K562 (cell line): Measurements from ENCODE around the gene GAMT. TPM values are rescaled to one million over a fixed set of nuclear protein-coding genes. Genes with fewer than 3 reads are reported as not detected.

Experiments
- DACH1 ChIP-seq: fragments of 450-650 bp; IDR thresholded peaks from 2 replicates; pipeline ENCODE4 v1.6.1; 2018; ENCODE audit not compliant: partially characterized antibody
- FOXA3 ChIP-seq, 2 experiments: fragments of 450-650 bp in 1 of 2; sonication (generic) in 1 of 2; formaldehyde crosslinking; IDR thresholded peaks in 1 of 2; conservative IDR thresholded peaks in 1 of 2; 2 replicates each; pipeline versions ENCODE4 v1.4.0 to v1.8.0; 2020 to 2022; ENCODE audit warnings: mild to moderate bottlenecking in 2 of 2, missing genetic modification reagents in 1 of 2
- GABPA ChIP-seq: fragments of 200-800 bp; sonication (Bioruptor generic); conservative IDR thresholded peaks from 2 replicates; pipeline ENCODE4 v1.6.1; 2016; ENCODE audit warnings: low read depth, missing genetic modification characterization, missing compliant biosample characterization
- LARP7 ChIP-seq: fragments of 450-650 bp; IDR thresholded peaks from 2 replicates; pipeline ENCODE4 v1.6.1; 2016
- OTX1 ChIP-seq: fragments of 450-650 bp; formaldehyde crosslinking; IDR thresholded peaks from 2 replicates; pipeline ENCODE4 v1.4.0; 2022; ENCODE audit warnings: mild to moderate bottlenecking
- PHF20 ChIP-seq: fragments of 450-650 bp; IDR thresholded peaks from 2 replicates; pipeline ENCODE4 v1.6.1; 2018; ENCODE audit not compliant: partially characterized antibody
- RBFOX2 ChIP-seq: fragments of 200-400 bp; formaldehyde crosslinking; IDR thresholded peaks from 2 replicates; pipeline ENCODE4 v1.6.1; 2017; ENCODE audit warnings: low read depth, mild to moderate bottlenecking, low read length, moderate library complexity
- SAFB ChIP-seq: fragments of 200-400 bp; formaldehyde crosslinking; IDR thresholded peaks from 2 replicates; pipeline ENCODE4 v1.6.1; 2017; ENCODE audit warnings: low read depth, low read length, borderline replicate concordance
- SMARCA5 ChIP-seq: fragments of 450-650 bp; IDR thresholded peaks from 2 replicates; pipeline ENCODE4 v1.6.1; 2016
- SP2 ChIP-seq: IDR thresholded peaks from 2 replicates; pipeline ENCODE4 v1.6.1; 2011; ENCODE audit warnings: mild to moderate bottlenecking, low read depth, low read length, moderate library complexity; ENCODE audit not compliant: poor library complexity, severe bottlenecking; ENCODE audit errors: extremely low read depth
- ZFX ChIP-seq: sonication (generic); formaldehyde crosslinking; IDR thresholded peaks from 2 replicates; pipeline ENCODE4 v1.8.0; 2022; ENCODE audit warnings: mild to moderate bottlenecking, missing genetic modification reagents, moderate library complexity
- ZNF3 ChIP-seq: fragments of 250-450 bp; sonication (Bioruptor Pico); IDR thresholded peaks from 2 replicates; pipeline ENCODE4 v1.5.0; 2021; ENCODE audit warnings: mild to moderate bottlenecking, moderate library complexity
- ZNF431 ChIP-seq: sonication (generic); formaldehyde crosslinking; IDR thresholded peaks from 2 replicates; pipeline ENCODE4 v1.8.0; 2022; ENCODE audit warnings: mild to moderate bottlenecking, missing genetic modification reagents
- ZNF586 ChIP-seq: fragments of 450-650 bp; formaldehyde crosslinking; conservative IDR thresholded peaks from 2 replicates; pipeline ENCODE4 v1.4.0; 2020; ENCODE audit warnings: mild to moderate bottlenecking, moderate library complexity
- ZNF707 ChIP-seq: fragments of 250-450 bp; sonication (Bioruptor Pico); conservative IDR thresholded peaks from 2 replicates; pipeline ENCODE4 v1.8.0; 2022; ENCODE audit warnings: inconsistent platforms, mild to moderate bottlenecking, moderate library complexity
- polyA plus RNA-seq, 8 experiments: library from polyadenylated mRNA; depleted of rRNA in 4 of 8; stranded (reverse) in 5 of 8; unstranded in 3 of 8; fragments of >200 nt; fragmentation: Nextera tagmentation in 2 of 8; fragmentation: Illumina TruSeq in 1 of 8; extraction: Ambion mirVana in 2 of 8; extraction: Trizol in 1 of 8; gene quantifications; 2 replicates each; pipeline versions ENCODE4 v1.2.1 to v1.2.3, GENCODE V29; 2011 to 2014; ENCODE audit warnings: inconsistent platforms in 1 of 8, missing spikeins in 1 of 8
- total RNA-seq, 7 experiments: library from RNA; depleted of rRNA in 6 of 7; stranded (reverse); fragments of >200 nt in 6 of 7; fragmentation: Illumina TruSeq in 2 of 7; extraction: Trizol in 2 of 7; gene quantifications; 2 replicates each; pipeline versions ENCODE4 v1.2.1 to v1.2.3, GENCODE V29; 2011 to 2021; ENCODE audit warnings: low replicate concordance in 1 of 7
- TF ChIP-seq, protein P1 (sequence below): fragments of 250-450 bp; sonication (Bioruptor Pico); IDR thresholded peaks from 2 replicates; pipeline ENCODE4 v1.5.0; 2022; ENCODE audit warnings: mild to moderate bottlenecking
- TF ChIP-seq, protein P2 (sequence below): sonication (generic); formaldehyde crosslinking; IDR thresholded peaks from 2 replicates; pipeline ENCODE4 v1.8.1; 2023; ENCODE audit warnings: mild to moderate bottlenecking, missing genetic modification reagents
- TF ChIP-seq, protein P3 (sequence below): fragments of 250-450 bp; sonication (Bioruptor Pico); IDR thresholded peaks from 2 replicates; pipeline ENCODE4 v1.5.0; 2021; ENCODE audit warnings: mild to moderate bottlenecking, borderline replicate concordance
- TF ChIP-seq, protein P4 (sequence below), 2 experiments: IDR thresholded peaks; 2 replicates each; pipeline ENCODE4 v1.6.1; 2011; ENCODE audit warnings: borderline replicate concordance in 1 of 2, control low read depth in 1 of 2, low read depth in 1 of 2, low read length in 1 of 2, mild to moderate bottlenecking in 1 of 2, mixed read lengths in 1 of 2, moderate library complexity in 1 of 2; ENCODE audit not compliant: insufficient read depth in 1 of 2, insufficient read length in 1 of 2, poor library complexity in 1 of 2, severe bottlenecking in 1 of 2; ENCODE audit errors: extremely low read depth in 1 of 2

The GAMT gene
- total and polyA plus RNA-seq, 9 of the 15 experiments (the other 6 are each of a cell fraction or from before 2014, with no cell fraction given): 1.3 to 35.3 (median 27.2) TPM

DNA sequence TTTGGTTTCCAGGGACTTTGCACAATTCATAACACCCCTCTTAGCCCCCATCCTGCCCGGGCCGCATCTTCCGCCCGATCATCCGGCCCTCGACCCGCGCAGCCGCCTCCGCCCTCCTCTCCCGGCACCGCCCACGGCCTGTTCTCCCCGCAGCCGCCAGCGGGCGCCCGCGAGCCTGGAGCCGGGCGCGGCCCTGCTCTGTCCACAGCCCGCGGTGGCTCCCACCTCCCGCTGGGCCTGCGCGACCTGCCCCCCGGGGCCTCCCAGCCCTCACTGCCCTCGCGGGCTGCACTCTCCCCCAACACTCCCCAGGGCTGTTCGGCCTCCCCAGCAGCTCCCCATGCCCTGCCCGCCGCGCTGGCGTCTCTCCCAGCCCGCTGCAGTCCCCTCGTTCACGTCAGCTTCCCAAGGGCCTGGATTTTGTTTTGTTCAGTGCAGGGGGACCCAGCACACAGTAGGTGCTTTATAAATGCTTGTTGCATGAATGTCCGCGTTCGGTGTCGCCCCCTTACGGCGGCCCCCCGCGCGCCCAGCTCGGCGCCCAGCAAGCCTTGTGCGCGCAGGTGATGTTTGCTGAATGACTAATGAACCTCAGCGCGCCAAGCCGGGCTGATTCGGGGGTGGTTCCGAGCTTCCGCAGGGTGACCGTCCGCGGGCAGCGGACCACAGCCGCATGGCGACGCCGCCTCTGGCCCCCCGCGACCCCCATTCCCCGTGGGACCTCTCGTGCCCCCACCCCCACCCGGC lies 44.0 kb upstream of the GAMT start (continued):
- TF ChIP-seq SMARCA5 (peak; percentile 91), ZNF431 (CRISPR knock-in tag) (peak; percentile 57; the same call in 1 of the 2 replicates), SP2 (no peak), FOXA3 (CRISPR knock-in tag; conservative IDR thresholded peaks at IDR 0.05 in 1 of 2, IDR thresholded peaks at IDR 0.05 in 1 of 2) (peak in 1 of 2 experiments; percentile 86; a peak in 2 of 4 replicates), GABPA (tag) (no peak), ZNF707 (CRISPR knock-in tag) (no peak), SAFB (peak; percentile 87), DACH1 (peak; percentile 11), ZNF3 (peak; percentile 96), ZFX (CRISPR knock-in tag) (peak; percentile 84), ZNF586 (CRISPR knock-in tag) (no peak), LARP7 (no peak), OTX1 (CRISPR knock-in tag) (no peak), RBFOX2 (peak; percentile 35; the same call in 1 of the 2 replicates), PHF20 (peak; percentile 47)
- TF ChIP-seq, protein P1, sequence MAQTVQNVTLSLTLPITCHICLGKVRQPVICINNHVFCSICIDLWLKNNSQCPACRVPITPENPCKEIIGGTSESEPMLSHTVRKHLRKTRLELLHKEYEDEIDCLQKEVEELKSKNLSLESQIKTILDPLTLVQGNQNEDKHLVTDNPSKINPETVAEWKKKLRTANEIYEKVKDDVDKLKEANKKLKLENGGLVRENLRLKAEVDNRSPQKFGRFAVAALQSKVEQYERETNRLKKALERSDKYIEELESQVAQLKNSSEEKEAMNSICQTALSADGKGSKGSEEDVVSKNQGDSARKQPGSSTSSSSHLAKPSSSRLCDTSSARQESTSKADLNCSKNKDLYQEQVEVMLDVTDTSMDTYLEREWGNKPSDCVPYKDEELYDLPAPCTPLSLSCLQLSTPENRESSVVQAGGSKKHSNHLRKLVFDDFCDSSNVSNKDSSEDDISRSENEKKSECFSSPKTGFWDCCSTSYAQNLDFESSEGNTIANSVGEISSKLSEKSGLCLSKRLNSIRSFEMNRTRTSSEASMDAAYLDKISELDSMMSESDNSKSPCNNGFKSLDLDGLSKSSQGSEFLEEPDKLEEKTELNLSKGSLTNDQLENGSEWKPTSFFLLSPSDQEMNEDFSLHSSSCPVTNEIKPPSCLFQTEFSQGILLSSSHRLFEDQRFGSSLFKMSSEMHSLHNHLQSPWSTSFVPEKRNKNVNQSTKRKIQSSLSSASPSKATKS (CRISPR knock-in tag): no peak
- TF ChIP-seq, protein P2, sequence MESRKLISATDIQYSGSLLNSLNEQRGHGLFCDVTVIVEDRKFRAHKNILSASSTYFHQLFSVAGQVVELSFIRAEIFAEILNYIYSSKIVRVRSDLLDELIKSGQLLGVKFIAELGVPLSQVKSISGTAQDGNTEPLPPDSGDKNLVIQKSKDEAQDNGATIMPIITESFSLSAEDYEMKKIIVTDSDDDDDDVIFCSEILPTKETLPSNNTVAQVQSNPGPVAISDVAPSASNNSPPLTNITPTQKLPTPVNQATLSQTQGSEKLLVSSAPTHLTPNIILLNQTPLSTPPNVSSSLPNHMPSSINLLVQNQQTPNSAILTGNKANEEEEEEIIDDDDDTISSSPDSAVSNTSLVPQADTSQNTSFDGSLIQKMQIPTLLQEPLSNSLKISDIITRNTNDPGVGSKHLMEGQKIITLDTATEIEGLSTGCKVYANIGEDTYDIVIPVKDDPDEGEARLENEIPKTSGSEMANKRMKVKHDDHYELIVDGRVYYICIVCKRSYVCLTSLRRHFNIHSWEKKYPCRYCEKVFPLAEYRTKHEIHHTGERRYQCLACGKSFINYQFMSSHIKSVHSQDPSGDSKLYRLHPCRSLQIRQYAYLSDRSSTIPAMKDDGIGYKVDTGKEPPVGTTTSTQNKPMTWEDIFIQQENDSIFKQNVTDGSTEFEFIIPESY (CRISPR knock-in tag): 0 out of 2 replicates have a peak, but pooled peaks have one; percentile 37
- TF ChIP-seq, protein P3, sequence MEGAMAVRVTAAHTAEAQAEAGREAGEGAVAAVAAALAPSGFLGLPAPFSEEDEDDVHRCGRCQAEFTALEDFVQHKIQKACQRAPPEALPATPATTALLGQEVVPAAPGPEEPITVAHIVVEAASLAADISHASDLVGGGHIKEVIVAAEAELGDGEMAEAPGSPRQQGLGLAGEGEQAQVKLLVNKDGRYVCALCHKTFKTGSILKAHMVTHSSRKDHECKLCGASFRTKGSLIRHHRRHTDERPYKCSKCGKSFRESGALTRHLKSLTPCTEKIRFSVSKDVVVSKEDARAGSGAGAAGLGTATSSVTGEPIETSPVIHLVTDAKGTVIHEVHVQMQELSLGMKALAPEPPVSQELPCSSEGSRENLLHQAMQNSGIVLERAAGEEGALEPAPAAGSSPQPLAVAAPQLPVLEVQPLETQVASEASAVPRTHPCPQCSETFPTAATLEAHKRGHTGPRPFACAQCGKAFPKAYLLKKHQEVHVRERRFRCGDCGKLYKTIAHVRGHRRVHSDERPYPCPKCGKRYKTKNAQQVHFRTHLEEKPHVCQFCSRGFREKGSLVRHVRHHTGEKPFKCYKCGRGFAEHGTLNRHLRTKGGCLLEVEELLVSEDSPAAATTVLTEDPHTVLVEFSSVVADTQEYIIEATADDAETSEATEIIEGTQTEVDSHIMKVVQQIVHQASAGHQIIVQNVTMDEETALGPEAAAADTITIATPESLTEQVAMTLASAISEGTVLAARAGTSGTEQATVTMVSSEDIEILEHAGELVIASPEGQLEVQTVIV: no peak
- TF ChIP-seq, protein P4, sequence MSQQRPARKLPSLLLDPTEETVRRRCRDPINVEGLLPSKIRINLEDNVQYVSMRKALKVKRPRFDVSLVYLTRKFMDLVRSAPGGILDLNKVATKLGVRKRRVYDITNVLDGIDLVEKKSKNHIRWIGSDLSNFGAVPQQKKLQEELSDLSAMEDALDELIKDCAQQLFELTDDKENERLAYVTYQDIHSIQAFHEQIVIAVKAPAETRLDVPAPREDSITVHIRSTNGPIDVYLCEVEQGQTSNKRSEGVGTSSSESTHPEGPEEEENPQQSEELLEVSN (IDR thresholded peaks at IDR 0.05; ENCODE audit: borderline replicate concordance in 1 of 2, extremely low read depth in 1 of 2, insufficient read depth in 1 of 2, insufficient read length in 1 of 2, low read depth in 1 of 2, low read length in 1 of 2, poor library complexity in 1 of 2, severe bottlenecking in 1 of 2): peak in 1 of 2 experiments; percentile 55
